ENCODE data around the gene CCDC136.

The CCDC136 gene

GRCh38 chr7:128785738-128786137, 6.0 kb upstream of the CCDC136 start:
- no peak overlapping the region for H3K4me3 ChIP-seq (ENCODE audit: low read depth, low read length)
- DNase-seq (ENCODE audit: low read depth) = no peak
- TF ChIP-seq CTCF (IDR thresholded peaks at IDR 0.05; ENCODE audit: low read depth, low read length, missing control alignments) = no peak

DNA sequence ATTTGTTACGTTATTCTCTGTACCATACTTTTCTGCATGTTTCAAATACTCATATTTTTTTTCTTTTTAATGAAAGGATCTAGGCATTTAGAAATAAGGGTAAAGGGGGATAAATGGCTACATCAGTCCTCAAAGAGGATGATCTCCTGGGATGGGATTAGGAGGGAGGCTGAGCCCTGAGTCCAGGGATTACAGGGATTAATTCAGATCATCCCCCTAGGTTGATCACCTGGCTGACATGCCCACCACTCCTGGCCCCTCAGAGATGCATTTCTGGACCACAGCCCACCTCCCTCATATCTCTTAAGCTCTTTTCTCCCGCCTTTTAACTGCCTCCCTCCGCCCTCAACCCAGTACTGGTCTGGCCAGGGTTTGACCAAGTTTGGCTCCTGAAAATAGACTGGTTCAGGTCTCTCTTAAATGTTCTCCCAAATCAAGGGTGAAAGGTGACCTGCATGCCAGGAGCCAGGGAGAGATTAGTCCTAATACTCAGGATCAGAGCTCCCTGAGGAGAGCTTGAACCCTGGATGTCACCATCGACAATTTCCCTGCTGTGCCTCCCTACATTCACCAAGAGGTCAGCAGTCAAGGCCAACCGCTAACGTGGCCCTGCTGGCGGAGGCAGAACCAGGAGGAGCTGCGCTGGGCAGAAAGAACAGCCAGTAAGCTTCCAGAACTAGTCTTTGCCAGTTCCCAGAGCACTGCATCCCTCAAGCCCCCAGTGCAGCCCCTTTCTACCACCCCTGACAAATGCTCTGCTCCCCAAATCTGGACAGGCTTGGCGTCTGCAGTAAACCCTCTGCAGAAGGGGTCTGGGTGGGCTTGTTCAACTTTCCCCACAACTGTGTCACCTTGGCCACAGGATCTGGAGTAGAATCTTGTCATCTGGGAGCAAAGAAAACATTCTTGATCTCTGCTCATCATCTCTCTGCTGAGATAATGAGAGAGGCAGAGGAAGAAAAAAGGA, 3.0 kb upstream of the CCDC136 start:
- DNase-seq (ENCODE audit: low read depth) = no peak
- no peak for TF ChIP-seq CTCF (IDR thresholded peaks at IDR 0.05; ENCODE audit: low read depth, low read length, missing control alignments)

GRCh38 chr7:128790315-128791041, 1.3 kb upstream of the CCDC136 start:
- no peak for DNase-seq (ENCODE audit: low read depth)

More for the DNA sequence above, 3.0 kb upstream of the CCDC136 start:
- no peak overlapping the region for H3K4me3 ChIP-seq (ENCODE audit: low read depth, low read length)

DNA sequence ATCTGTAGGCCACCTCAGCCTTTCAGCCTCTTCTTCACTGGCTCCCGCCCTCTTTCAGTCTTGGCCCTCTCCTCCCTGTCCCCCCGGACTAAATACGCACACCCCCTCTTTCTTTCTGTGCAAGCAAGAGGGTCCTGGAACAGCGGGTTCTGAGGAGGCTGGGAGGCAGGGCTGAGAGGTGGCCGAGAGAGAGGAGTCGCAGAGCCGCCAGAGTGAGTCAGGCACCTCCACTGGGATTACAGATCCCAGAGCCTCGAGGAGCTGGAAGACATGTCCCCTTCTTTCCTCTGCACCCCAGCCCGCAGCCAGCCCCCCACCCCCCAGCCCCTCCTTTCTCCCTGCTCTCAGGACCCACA, 182 bp downstream of the CCDC136 start:
- DNase-seq (ENCODE audit: low read depth) = no peak
- no peak for TF ChIP-seq CTCF (IDR thresholded peaks at IDR 0.05; ENCODE audit: low read depth, low read length, missing control alignments)
- peak overlapping the region; percentile 58 for H3K4me3 ChIP-seq (ENCODE audit: low read depth, low read length)

More at GRCh38 chr7:128790315-128791041, 1.3 kb upstream of the CCDC136 start:
- no peak for TF ChIP-seq CTCF (IDR thresholded peaks at IDR 0.05; ENCODE audit: low read depth, low read length, missing control alignments)
- H3K4me3 ChIP-seq (ENCODE audit: low read depth, low read length) = peak overlapping the region; percentile 58

DNA sequence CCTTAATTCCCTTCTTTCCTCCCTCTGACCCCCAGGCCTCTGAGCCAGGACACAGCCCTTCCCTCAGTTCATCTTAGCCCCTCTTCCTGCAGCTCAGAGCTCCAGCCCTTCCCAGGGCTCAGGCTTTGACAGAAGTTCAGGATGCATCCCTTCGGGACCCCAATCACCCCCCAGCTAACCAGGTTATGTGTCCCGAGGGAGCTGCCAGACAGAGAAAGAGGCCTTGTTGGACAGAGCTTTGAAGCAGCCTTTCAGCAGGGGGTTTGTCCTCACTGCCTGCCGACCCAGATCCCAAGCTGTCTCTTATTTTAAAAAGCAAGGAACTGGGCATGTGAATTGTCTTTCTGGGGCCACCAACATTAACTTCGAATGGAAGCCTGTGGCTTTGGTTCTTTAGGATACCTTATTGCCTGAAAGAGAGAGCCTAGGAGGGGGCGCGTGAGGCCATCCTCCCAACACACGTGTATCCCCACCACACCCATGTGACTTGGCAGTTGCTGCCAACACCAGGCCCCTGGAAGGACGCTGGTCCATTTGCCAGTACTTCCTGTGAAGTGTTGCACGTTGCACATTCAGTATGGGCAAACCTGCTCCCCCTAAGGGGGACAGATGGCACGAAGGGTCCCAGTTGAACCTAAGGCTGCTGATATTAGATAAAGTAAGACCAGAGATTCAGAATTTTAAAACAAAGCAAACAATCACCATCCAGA, 858 bp downstream of the CCDC136 start:
- no peak for DNase-seq (ENCODE audit: low read depth)
- H3K4me3 ChIP-seq (ENCODE audit: low read depth, low read length) = no peak overlapping the region
- TF ChIP-seq CTCF (IDR thresholded peaks at IDR 0.05; ENCODE audit: low read depth, low read length, missing control alignments) = no peak

DNA sequence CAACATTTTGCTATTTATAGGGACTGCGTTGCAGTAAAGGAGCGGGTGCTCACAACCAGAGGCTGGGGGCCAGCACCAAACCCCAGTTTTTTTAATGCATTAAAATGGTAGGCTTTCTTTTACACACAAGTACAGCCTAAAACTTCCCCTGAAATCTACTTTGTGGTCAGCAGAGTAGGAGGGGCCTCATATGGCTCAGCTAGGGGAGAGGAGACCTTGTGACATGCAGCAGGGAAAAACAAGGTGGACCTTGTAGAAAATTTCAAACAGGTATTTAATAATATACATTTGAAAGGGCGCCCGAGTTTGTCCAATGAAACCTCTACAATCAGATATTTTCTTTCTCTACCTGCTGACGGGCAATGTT, 1.4 kb downstream of the CCDC136 start:
- DNase-seq (ENCODE audit: low read depth) = no peak
- no peak for TF ChIP-seq CTCF (IDR thresholded peaks at IDR 0.05; ENCODE audit: low read depth, low read length, missing control alignments)
- no peak overlapping the region for H3K4me3 ChIP-seq (ENCODE audit: low read depth, low read length)

Data from GM12864 (cell line).